GM12878 (cell line): ENCODE data around the gene RRAGA. TPM values are rescaled to one million over a fixed set of nuclear protein-coding genes. Genes with fewer than 3 reads are reported as not detected.

Source experiments
- ATAC-seq: fragments of 200-7000 bp; cut with Tn5 transposase; 3 replicates; pipeline ENCODE4 v1.9.1; 2020; ENCODE audit warnings: mild to moderate bottlenecking, moderate library complexity
- BruUV-seq: library from RNA; stranded (reverse); fragments of 400-500 nt; replicated peaks from 2 replicates; lab custom pipeline; 2021; lab: Mats Ljungman, UMichigan
- CTCF ChIA-PET: fragments of 300-600 bp; sonication (Branson Sonifier 250); formaldehyde crosslinking; extraction: SDS; loops from one replicate; lab custom pipeline; 2021; ENCODE audit warnings: inconsistent platforms; lab: Yijun Ruan, JAX
- POLR2A ChIA-PET: fragments of 350-600 bp; formaldehyde crosslinking; extraction: SDS; loops from one replicate; lab custom pipeline; 2021; ENCODE audit warnings: inconsistent platforms; lab: Charles Lee
- RAD21 ChIA-PET: fragments of 300-600 bp; sonication (Branson Sonifier 250); formaldehyde crosslinking; loops from one replicate; lab custom pipeline; 2023; ENCODE audit warnings: antibody characterized with exemption; ENCODE audit not compliant: unreplicated experiment; lab: Charles Lee
- SMC1A ChIA-PET: fragments of 300-600 bp; sonication (Branson Sonifier 250); formaldehyde crosslinking; loops from one replicate; lab custom pipeline; 2023; ENCODE audit not compliant: unreplicated experiment, uncharacterized antibody; lab: Charles Lee
- DNase-seq: peaks from one replicate; pipeline ENCODE4 v3.0.0-alpha.2; 2011; ENCODE audit warnings: low read depth, low spot score
- FAIRE-seq: peaks from 3 replicates; lab custom pipeline; 2011; peaks lifted over from hg19 to GRCh38; lab: Jason Lieb, UNC
- H2AFZ ChIP-seq: 2 replicates; pipeline ENCODE4 v1.6.0; 2011; ENCODE audit warnings: low read depth, low read length, control low read depth; ENCODE audit not compliant: control insufficient read depth
- H3K27ac ChIP-seq: 2 replicates; pipeline ENCODE4 v1.5.1; 2011; ENCODE audit warnings: control low read depth; ENCODE audit not compliant: control insufficient read depth, insufficient read depth
- H3K27me3 ChIP-seq, 2 experiments: replicated peaks in 1 of 2; 2 replicates each; pipeline versions ENCODE4 v1.6.0 to v1.6.1; 2011; ENCODE audit warnings: low read length in 1 of 2; ENCODE audit not compliant: control insufficient read depth in 2 of 2, insufficient read depth in 2 of 2
- H3K36me3 ChIP-seq, 2 experiments: 2 replicates each; pipeline ENCODE4 v1.5.1; 2011; ENCODE audit warnings: low read length in 1 of 2; ENCODE audit not compliant: control insufficient read depth in 2 of 2, insufficient read depth in 2 of 2
- H3K4me1 ChIP-seq: 2 replicates; pipeline ENCODE4 v1.6.1; 2011; ENCODE audit warnings: mild to moderate bottlenecking, low read length, moderate library complexity, mixed read lengths; ENCODE audit not compliant: control insufficient read depth, insufficient read depth
- H3K4me2 ChIP-seq: 2 replicates; pipeline ENCODE4 v1.6.0; 2011; ENCODE audit warnings: control low read depth; ENCODE audit not compliant: control insufficient read depth, insufficient read depth
- H3K4me3 ChIP-seq: fragments of 200-600 bp; sonication (generic); 2 replicates; pipeline ENCODE4 v1.5.1; 2016
- H3K79me2 ChIP-seq: 2 replicates; pipeline ENCODE4 v1.6.0; 2011; ENCODE audit warnings: low read length; ENCODE audit not compliant: control insufficient read depth, insufficient read depth
- H3K9ac ChIP-seq: 2 replicates; pipeline ENCODE4 v1.8.0; 2011; ENCODE audit warnings: low read length, control low read depth, mixed read lengths; ENCODE audit not compliant: control insufficient read depth, insufficient read depth
- H3K9me3 ChIP-seq: replicated peaks from 3 replicates; pipeline ENCODE4 v1.5.1; 2011; ENCODE audit warnings: mild to moderate bottlenecking, low read length; ENCODE audit not compliant: control insufficient read depth, insufficient read depth
- H4K20me1 ChIP-seq: 2 replicates; pipeline ENCODE4 v1.6.0; 2011; ENCODE audit not compliant: control insufficient read depth, insufficient read depth
- BACH1 ChIP-seq: fragments of 450-650 bp; IDR thresholded peaks from 2 replicates; pipeline ENCODE4 v1.6.1; 2017; ENCODE audit warnings: mild to moderate bottlenecking, borderline replicate concordance
- CHD1 ChIP-seq: IDR thresholded peaks from 2 replicates; pipeline ENCODE4 v1.6.1; 2012; ENCODE audit warnings: low read depth, low read length, improper control_type of control experiment
- E2F4 ChIP-seq: IDR thresholded peaks from 2 replicates; pipeline ENCODE4 v1.6.1; 2012; ENCODE audit warnings: low read depth, low read length, improper control_type of control experiment
- FOS ChIP-seq: IDR thresholded peaks from 3 replicates; pipeline ENCODE4 v1.6.1; 2011; ENCODE audit warnings: borderline replicate concordance; ENCODE audit not compliant: insufficient read length; ENCODE audit errors: extremely low read depth
- HCFC1 ChIP-seq: fragments of 150-350 bp; IDR thresholded peaks from 2 replicates; pipeline ENCODE4 v1.6.1; 2014; ENCODE audit warnings: low read length
- IRF4 ChIP-seq: IDR thresholded peaks from 2 replicates; pipeline ENCODE4 v1.6.1; 2011; ENCODE audit warnings: low read depth, low read length
- PKNOX1 ChIP-seq: fragments of 450-650 bp; IDR thresholded peaks from 2 replicates; pipeline ENCODE4 v1.6.1; 2016; ENCODE audit warnings: mild to moderate bottlenecking
- RELA ChIP-seq: fragments of 450-650 bp; IDR thresholded peaks from 2 replicates; pipeline ENCODE4 v1.8.0; 2014; ENCODE audit warnings: borderline replicate concordance; ENCODE audit not compliant: partially characterized antibody
- SMARCA5 ChIP-seq: fragments of 450-650 bp; IDR thresholded peaks from 2 replicates; pipeline ENCODE4 v1.6.1; 2017; ENCODE audit warnings: mild to moderate bottlenecking
- ZBTB11 ChIP-seq: fragments of 450-650 bp; formaldehyde crosslinking; IDR thresholded peaks from 2 replicates; pipeline ENCODE4 v1.5.0; 2022; ENCODE audit warnings: mild to moderate bottlenecking, missing genetic modification characterization
- ZNF24 ChIP-seq: fragments of 450-650 bp; IDR thresholded peaks from 2 replicates; pipeline ENCODE4 v1.6.1; 2017; ENCODE audit warnings: antibody characterized with exemption, mild to moderate bottlenecking
- WGBS: methylation state at CpG from one replicate; pipeline ENCODE4 v1.1.6; 2016; ENCODE audit warnings: low lambda C conversion rate; ENCODE audit not compliant: insufficient replicate concordance, insufficient coverage; ENCODE audit errors: missing lambda C conversion rate; 5-methylcytosine and 5-hydroxymethylcytosine counted together
- in situ Hi-C: fragments of 300-500 bp; cut with MboI; formaldehyde crosslinking; loops from 9 replicates; pipeline ENCODE4 v1.14.3; 2018; ENCODE audit warnings: mixed read lengths
- intact Hi-C: fragments of 100-400 bp; cut with micrococcal nuclease; formaldehyde crosslinking; loops from one replicate; pipeline ENCODE4 v1.14.2; 2022; ENCODE audit not compliant: unreplicated experiment
- polyA plus RNA-seq, 11 experiments: library from polyadenylated mRNA; depleted of rRNA in 4 of 11; unstranded in 6 of 11; stranded (reverse) in 5 of 11; fragments of >200 nt; fragmentation: Nextera tagmentation in 4 of 11; fragmentation: Illumina TruSeq in 1 of 11; extraction: Ambion mirVana in 4 of 11; extraction: Trizol in 1 of 11; gene quantifications; 1 replicate in 1 of 11; 2 replicates in 10 of 11; pipeline versions ENCODE4 v1.2.1 to v1.2.3, GENCODE V29; 2011 to 2016; ENCODE audit warnings: inconsistent platforms in 2 of 11, missing spikeins in 2 of 11, low read depth in 1 of 11
- total RNA-seq, 4 experiments: library from RNA; depleted of rRNA in 3 of 4; stranded (reverse); fragments of >200 nt in 3 of 4; fragmentation: Illumina TruSeq in 1 of 4; extraction: Trizol in 1 of 4; gene quantifications; 2 replicates each; pipeline versions ENCODE4 v1.2.1 to v1.2.3, GENCODE V29; 2013 to 2021

The RRAGA gene
- total and polyA plus RNA-seq, 10 of the 15 experiments (the other 5 are each of a cell fraction or from before 2014, with no cell fraction given): 10.1 to 74.6 (median 37.9) TPM

GRCh38 chr9:19020886-19021455, 28.3 kb upstream of the RRAGA start:
- Histone ChIP-seq H3K36me3 (no peaks in the 10 kb centered on the region), H4K20me1 (no peaks in the 10 kb centered on the region), H3K27ac (no peak overlapping the region), H2AFZ (no peak overlapping the region), H3K4me2 (no peak overlapping the region), H3K27me3 (no peaks in the 10 kb centered on the region; a peak in 1 of 4 replicates), H3K4me1 (no peaks in the 10 kb centered on the region), H3K9ac (no peak overlapping the region), H3K9me3 (peaks cover 4% of the 10 kb centered on the region; the same call in 1 of the 3 replicates), H3K79me2 (no peaks in the 10 kb centered on the region), H3K4me3 (no peak overlapping the region)
- CTCF ChIA-PET: interaction anchor here (0.5 to 1.3 kb wide), 3 partner anchors 12 to 265 kb away, joined by 4 read pairs; no protein-coding TSS in a partner anchor
- no TSS peak for BruUV-seq
- TF ChIP-seq SMARCA5 (no peak), CHD1 (no peak), E2F4 (no peak), ZBTB11 (CRISPR knock-in tag) (no peak), ZNF24 (no peak), FOS (no peak), RELA (no peak), HCFC1 (no peak), IRF4 (no peak), PKNOX1 (no peak), BACH1 (no peak)
- RAD21 ChIA-PET: no interaction called here
- ATAC-seq: no peak
- WGBS: 35% methylated on average over 3 of the region's 3 CpGs
- in situ Hi-C loops: no loop called here
- no peak for DNase-seq
- intact Hi-C loops: loop anchor here (10.0 kb wide), 2 partner anchors 196 to 226 kb away; no protein-coding TSS in a partner anchor
- POLR2A ChIA-PET: no interaction called here
- SMC1A ChIA-PET: interaction anchor here (0.7 to 1.2 kb wide), 3 partner anchors 202 to 808 kb away, joined by 3 to 4 read pairs (median 3); no protein-coding TSS in a partner anchor
- no peak for FAIRE-seq
